SK-N-SH (cell line): ENCODE results near the gene ATF3. TPM values are rescaled to one million over a fixed set of nuclear protein-coding genes. Genes with fewer than 3 reads are reported as not detected.

Experiments
- CTCF ChIA-PET: fragments of 300-600, 350-600 bp; formaldehyde crosslinking; extraction: SDS; loops from one replicate; lab custom pipeline; 2021; lab: Yijun Ruan, JAX
- POLR2A ChIA-PET: fragments of 350-600 bp; sonication (Branson Sonifier 250); formaldehyde crosslinking; extraction: SDS; loops from one replicate; lab custom pipeline; 2020; ENCODE audit warnings: antibody characterized with exemption, inconsistent platforms; lab: Yijun Ruan, JAX
- DNase-seq: peaks from one replicate; pipeline ENCODE4 v3.0.0; 2012
- H2AFZ ChIP-seq: fragments of 200-600 bp; sonication (generic); 2 replicates; pipeline ENCODE4 v1.8.1; 2016; ENCODE audit warnings: antibody characterized with exemption, mild to moderate bottlenecking, low read depth
- H3F3A ChIP-seq: fragments of 200-600 bp; sonication (generic); replicated peaks from 2 replicates; pipeline ENCODE3; 2016; ENCODE audit warnings: antibody characterized with exemption, mild to moderate bottlenecking; ENCODE audit not compliant: insufficient read depth
- H3K27ac ChIP-seq, 2 experiments: fragments of 200-500 bp in 1 of 2; fragments of 200-600 bp in 1 of 2; sonication (Bioruptor generic) in 1 of 2; sonication (generic), shearing (Covaris generic) in 1 of 2; 2 replicates each; pipeline versions ENCODE4 v1.5.1 to v1.6.1; 2014 to 2016; ENCODE audit warnings: low read depth in 2 of 2, inconsistent platforms in 1 of 2, low read length in 1 of 2, mild to moderate bottlenecking in 1 of 2, mixed read lengths in 1 of 2
- H3K27me3 ChIP-seq: fragments of 200-600 bp; sonication (generic), shearing (Covaris generic); 2 replicates; pipeline ENCODE4 v1.6.1; 2016; ENCODE audit warnings: mixed run types; ENCODE audit not compliant: insufficient read depth
- H3K36me3 ChIP-seq, 2 experiments: fragments of 200-500 bp in 1 of 2; fragments of 200-600 bp in 1 of 2; sonication (Bioruptor generic) in 1 of 2; sonication (generic) in 1 of 2; replicated peaks in 1 of 2; 2 replicates each; pipeline versions ENCODE3 to v1.5.1; 2014 to 2016; ENCODE audit warnings: low read length in 1 of 2, mild to moderate bottlenecking in 1 of 2; ENCODE audit not compliant: insufficient read depth in 2 of 2, control insufficient read depth in 1 of 2
- H3K4me1 ChIP-seq, 2 experiments: fragments of 200-500 bp in 1 of 2; fragments of 200-600 bp in 1 of 2; sonication (Bioruptor generic) in 1 of 2; sonication (generic), shearing (Covaris generic) in 1 of 2; 2 replicates each; pipeline versions ENCODE4 v1.5.1 to v1.6.1; 2014 to 2016; ENCODE audit warnings: low read depth in 1 of 2, low read length in 1 of 2, mixed run types in 1 of 2; ENCODE audit not compliant: insufficient read depth in 2 of 2, control insufficient read depth in 1 of 2
- H3K4me2 ChIP-seq: fragments of 200-600 bp; sonication (generic), shearing (Covaris generic); 2 replicates; pipeline ENCODE4 v1.6.1; 2017; ENCODE audit warnings: mixed run types
- H3K4me3 ChIP-seq, 2 experiments: fragments of 200-500 bp in 1 of 2; fragments of 200-600 bp in 1 of 2; sonication (Bioruptor generic) in 1 of 2; sonication (generic), shearing (Covaris generic) in 1 of 2; 2 replicates each; pipeline versions ENCODE4 v1.5.1 to v1.8.1; 2014 to 2016; ENCODE audit warnings: low read depth in 2 of 2, inconsistent platforms in 1 of 2, low read length in 1 of 2, mild to moderate bottlenecking in 1 of 2, mixed read lengths in 1 of 2, moderate library complexity in 1 of 2
- H3K79me2 ChIP-seq: fragments of 200-600 bp; sonication (generic); 2 replicates; pipeline ENCODE4 v1.8.1; 2017; ENCODE audit warnings: mild to moderate bottlenecking; ENCODE audit not compliant: insufficient read depth
- H3K9ac ChIP-seq: fragments of 200-600 bp; sonication (generic); 2 replicates; pipeline ENCODE4 v1.6.1; 2017; ENCODE audit warnings: mixed run types
- H3K9me2 ChIP-seq: fragments of 200-600 bp; sonication (generic); 2 replicates; pipeline ENCODE4 v1.6.1; 2017; ENCODE audit warnings: mixed run types
- H3K9me3 ChIP-seq: fragments of 200-600 bp; sonication (generic); 2 replicates; pipeline ENCODE4 v1.6.1; 2017; ENCODE audit warnings: mixed run types, mild to moderate bottlenecking, moderate library complexity
- H4K20me1 ChIP-seq: fragments of 200-600 bp; sonication (generic); 2 replicates; pipeline ENCODE4 v1.6.1; 2017; ENCODE audit warnings: mild to moderate bottlenecking, mixed run types; ENCODE audit not compliant: insufficient read depth
- FOXJ3 ChIP-seq: sonication (generic); formaldehyde crosslinking; IDR thresholded peaks from 2 replicates; pipeline ENCODE4 v1.5.1; 2020; ENCODE audit warnings: mild to moderate bottlenecking, missing genetic modification reagents
- GATA2 ChIP-seq: sonication (generic); formaldehyde crosslinking; IDR thresholded peaks from 2 replicates; pipeline ENCODE4 v1.5.0; 2020; ENCODE audit warnings: mild to moderate bottlenecking, missing genetic modification reagents
- JUND ChIP-seq: IDR thresholded peaks from 2 replicates; pipeline ENCODE4 v1.4.0; 2012
- MXI1 ChIP-seq: IDR thresholded peaks from 2 replicates; pipeline ENCODE4 v1.6.1; 2012; ENCODE audit warnings: mild to moderate bottlenecking, low read depth, low read length, improper control_type of control experiment
- NRF1 ChIP-seq: IDR thresholded peaks from 2 replicates; pipeline ENCODE4 v1.6.1; 2012; ENCODE audit warnings: low read depth, mild to moderate bottlenecking, low read length
- POLR2AphosphoS5 ChIP-seq: IDR thresholded peaks from 2 replicates; pipeline ENCODE4 v1.6.1; 2012; ENCODE audit warnings: low read depth, low read length
- RAD21 ChIP-seq: IDR thresholded peaks from 2 replicates; pipeline ENCODE4 v1.6.1; 2012; ENCODE audit warnings: mild to moderate bottlenecking, low read length
- RCOR1 ChIP-seq: fragments of 150-350 bp; IDR thresholded peaks from 2 replicates; pipeline ENCODE4 v1.6.1; 2017; ENCODE audit warnings: antibody characterized with exemption, low read length
- RFX5 ChIP-seq: IDR thresholded peaks from 2 replicates; pipeline ENCODE4 v1.6.1; 2012; ENCODE audit warnings: mild to moderate bottlenecking, improper control_type of control experiment, low read length
- RXRA ChIP-seq: IDR thresholded peaks from 2 replicates; pipeline ENCODE4 v1.4.0; 2012; ENCODE audit warnings: low read depth, mild to moderate bottlenecking, borderline replicate concordance
- SMC3 ChIP-seq: IDR thresholded peaks from 2 replicates; pipeline ENCODE4 v1.6.1; 2012; ENCODE audit warnings: low read depth, low read length, improper control_type of control experiment
- TCF12 ChIP-seq: IDR thresholded peaks from 2 replicates; pipeline ENCODE4 v1.4.0; 2012
- TEAD4 ChIP-seq: IDR thresholded peaks from 2 replicates; pipeline ENCODE4 v1.4.0; 2012; ENCODE audit warnings: mild to moderate bottlenecking, borderline replicate concordance; ENCODE audit not compliant: insufficient read depth
- YY1 ChIP-seq: IDR thresholded peaks from 2 replicates; pipeline ENCODE4 v1.4.0; 2012; ENCODE audit warnings: low read depth, mild to moderate bottlenecking
- WGBS: methylation state at CpG from one replicate; pipeline ENCODE4 v1.1.6; 2017; ENCODE audit warnings: low lambda C conversion rate; 5-methylcytosine and 5-hydroxymethylcytosine counted together
- polyA plus RNA-seq, 3 experiments: library from polyadenylated mRNA; depleted of rRNA; stranded (reverse); fragments of >200 nt; gene quantifications; 2 replicates each; pipeline ENCODE4 v1.2.3, GENCODE V29; 2012
- TF ChIP-seq, protein P1 (sequence below): IDR thresholded peaks from 2 replicates; pipeline ENCODE4 v1.4.0; 2012; ENCODE audit warnings: low read depth
- TF ChIP-seq, protein P2 (sequence below): fragments of 150-350 bp; IDR thresholded peaks from 2 replicates; pipeline ENCODE4 v1.6.1; 2017; ENCODE audit warnings: antibody characterized with exemption, low read length, low read depth, borderline replicate concordance
- TF ChIP-seq, protein P3 (sequence below): IDR thresholded peaks from 2 replicates; pipeline ENCODE4 v1.4.0; 2012; ENCODE audit warnings: low read depth, borderline replicate concordance

ATF3 gene
- polyA plus RNA-seq, 1 of the 3 experiments (the other 2 are of a cell fraction): 29.7 TPM

DNA sequence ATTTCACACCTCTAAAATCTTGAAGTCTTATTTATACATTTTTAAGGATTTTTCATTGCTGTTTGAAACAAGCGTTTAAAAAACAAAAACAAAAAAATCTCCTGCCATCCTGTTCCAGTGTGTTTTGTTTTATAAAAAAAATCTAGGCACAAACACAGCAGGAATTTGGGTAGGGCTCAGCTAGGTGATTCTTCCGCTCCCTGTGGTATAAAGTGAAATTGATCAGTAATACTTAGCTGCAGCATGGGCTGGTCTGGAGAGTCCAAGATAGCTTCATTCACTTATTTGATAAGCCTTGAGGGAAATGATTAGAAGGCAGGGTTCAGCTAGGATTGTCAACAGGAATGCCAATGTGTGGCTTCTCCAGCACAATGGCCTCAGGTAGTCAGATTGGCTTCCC, 25.7 kb downstream of the ATF3 start:
- Histone ChIP-seq H3K27ac (no peak overlapping the region), H3K9me2 (no peaks in the 10 kb centered on the region), H3K4me1 (peaks cover 11 to 52% of the 10 kb centered on the region in 2 experiments), H3K36me3 (no peaks in the 10 kb centered on the region), H3K27me3 (peaks cover 42% of the 10 kb centered on the region), H3K4me3 (no peak overlapping the region), H3K4me2 (no peak overlapping the region), H4K20me1 (no peaks in the 10 kb centered on the region), H3K79me2 (no peaks in the 10 kb centered on the region), H3K9me3 (no peaks in the 10 kb centered on the region), H2AFZ (no peak overlapping the region), H3K9ac (no peak overlapping the region), H3F3A (no peaks in the 10 kb centered on the region)
- 96% methylated on average over 2 of the region's 2 CpGs for WGBS
- CTCF ChIA-PET: interaction anchor here (0.8 kb wide), 1 partner anchor 13 kb away, joined by 3 read pairs; no protein-coding TSS in a partner anchor
- POLR2A ChIA-PET: interaction anchor here (1.7 kb wide), 1 partner anchor 26 kb away, joined by 6 read pairs; the partner anchor contains the start of gene ATF3
- TF ChIP-seq TEAD4: no peak
- no peak for TF ChIP-seq SMC3
- no peak for TF ChIP-seq RFX5
- no peak for DNase-seq

DNA sequence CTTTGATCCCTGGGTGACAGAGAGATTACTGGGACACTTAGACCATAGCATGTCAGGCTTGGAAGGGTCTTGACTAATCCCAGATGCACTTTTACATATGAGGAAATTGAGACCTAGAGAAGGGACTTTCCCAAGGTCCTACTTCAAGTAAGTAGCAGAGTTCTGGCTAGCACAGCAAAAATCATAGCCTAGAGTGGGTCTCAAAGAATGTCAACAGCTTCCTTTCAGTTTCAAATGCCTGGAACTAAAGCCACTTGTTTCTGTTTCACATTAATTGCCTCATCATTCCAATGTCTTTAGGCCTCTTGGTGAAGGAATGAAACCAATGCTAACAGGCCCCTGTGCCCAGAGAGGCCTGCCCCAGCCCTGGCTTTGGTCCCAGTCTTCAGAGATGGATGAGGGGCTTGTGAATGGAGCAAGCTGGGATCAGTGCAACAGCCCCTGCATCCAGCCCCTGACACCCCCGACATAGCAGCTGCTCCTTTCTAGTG, 26.6 kb downstream of the ATF3 start:
- H4K20me1 ChIP-seq: no peaks in the 10 kb centered on the region
- H3K36me3 ChIP-seq: no peaks in the 10 kb centered on the region
- CTCF ChIA-PET: no interaction called here
- no peaks in the 10 kb centered on the region for H3K79me2 ChIP-seq
- DNase-seq: no peak
- no peak overlapping the region for H3K9ac ChIP-seq
- H3K27me3 ChIP-seq: peaks cover 48% of the 10 kb centered on the region
- POLR2A ChIA-PET: interaction anchor here (1.7 kb wide), 1 partner anchor 27 kb away, joined by 6 read pairs; the partner anchor contains the start of gene ATF3
- WGBS: 100% methylated on average over 1 of the region's 1 CpG
- TF ChIP-seq MXI1 (no peak), SMC3 (no peak), RAD21 (no peak), RCOR1 (no peak), JUND (no peak), TCF12 (no peak), YY1 (no peak), POLR2AphosphoS5 (no peak), GATA2 (CRISPR knock-in tag) (no peak), RXRA (no peak), NRF1 (no peak), FOXJ3 (CRISPR knock-in tag) (no peak), RFX5 (no peak)
- TF ChIP-seq, protein P1, sequence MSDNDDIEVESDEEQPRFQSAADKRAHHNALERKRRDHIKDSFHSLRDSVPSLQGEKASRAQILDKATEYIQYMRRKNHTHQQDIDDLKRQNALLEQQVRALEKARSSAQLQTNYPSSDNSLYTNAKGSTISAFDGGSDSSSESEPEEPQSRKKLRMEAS: no peak
- TF ChIP-seq, protein P2, sequence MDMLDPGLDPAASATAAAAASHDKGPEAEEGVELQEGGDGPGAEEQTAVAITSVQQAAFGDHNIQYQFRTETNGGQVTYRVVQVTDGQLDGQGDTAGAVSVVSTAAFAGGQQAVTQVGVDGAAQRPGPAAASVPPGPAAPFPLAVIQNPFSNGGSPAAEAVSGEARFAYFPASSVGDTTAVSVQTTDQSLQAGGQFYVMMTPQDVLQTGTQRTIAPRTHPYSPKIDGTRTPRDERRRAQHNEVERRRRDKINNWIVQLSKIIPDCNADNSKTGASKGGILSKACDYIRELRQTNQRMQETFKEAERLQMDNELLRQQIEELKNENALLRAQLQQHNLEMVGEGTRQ: no peak
- TF ChIP-seq, protein P3, sequence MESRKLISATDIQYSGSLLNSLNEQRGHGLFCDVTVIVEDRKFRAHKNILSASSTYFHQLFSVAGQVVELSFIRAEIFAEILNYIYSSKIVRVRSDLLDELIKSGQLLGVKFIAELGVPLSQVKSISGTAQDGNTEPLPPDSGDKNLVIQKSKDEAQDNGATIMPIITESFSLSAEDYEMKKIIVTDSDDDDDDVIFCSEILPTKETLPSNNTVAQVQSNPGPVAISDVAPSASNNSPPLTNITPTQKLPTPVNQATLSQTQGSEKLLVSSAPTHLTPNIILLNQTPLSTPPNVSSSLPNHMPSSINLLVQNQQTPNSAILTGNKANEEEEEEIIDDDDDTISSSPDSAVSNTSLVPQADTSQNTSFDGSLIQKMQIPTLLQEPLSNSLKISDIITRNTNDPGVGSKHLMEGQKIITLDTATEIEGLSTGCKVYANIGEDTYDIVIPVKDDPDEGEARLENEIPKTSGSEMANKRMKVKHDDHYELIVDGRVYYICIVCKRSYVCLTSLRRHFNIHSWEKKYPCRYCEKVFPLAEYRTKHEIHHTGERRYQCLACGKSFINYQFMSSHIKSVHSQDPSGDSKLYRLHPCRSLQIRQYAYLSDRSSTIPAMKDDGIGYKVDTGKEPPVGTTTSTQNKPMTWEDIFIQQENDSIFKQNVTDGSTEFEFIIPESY: no peak
- TF ChIP-seq, all 33 proteins: peak for 0
- Histone ChIP-seq H3K4me1 (peaks cover 11 to 47% of the 10 kb centered on the region in 2 experiments), H3K9me3 (no peaks in the 10 kb centered on the region), H3K4me3 (no peak overlapping the region), H2AFZ (no peak overlapping the region), H3K4me2 (no peak overlapping the region), H3K27ac (peak overlapping the region in 1 of 2 experiments; percentile 94; a peak in 2 of 4 replicates), H3F3A (no peaks in the 10 kb centered on the region), H3K9me2 (no peaks in the 10 kb centered on the region)
